GM12892 (cell line): ENCODE measurements around the gene PTPRN.

Experiments
- POLR2AphosphoS5 ChIP-seq: IDR thresholded peaks from 2 replicates; pipeline ENCODE4 v1.6.1; 2011; ENCODE audit warnings: low read depth, low read length, control low read depth
- TAF1 ChIP-seq: IDR thresholded peaks from 2 replicates; pipeline ENCODE4 v1.6.1; 2011; ENCODE audit warnings: low read depth, mild to moderate bottlenecking, control low read depth, low read length, borderline replicate concordance

GRCh38 chr2:219308142-219309101 is 779 bp downstream of the PTPRN start:
- TF ChIP-seq TAF1 (no peak), POLR2AphosphoS5 (no peak)
